NCI-H2196 treated with DMSO at 0.1 percent for 48 hours (cell line): Measurements from ENCODE around the gene MYH11.
"Not testable (repeated sequence)": the region's sequence is repeated elsewhere in the genome, so short reads cannot be mapped to it uniquely, and the experiment has no call there.

Source experiments
- DNase-seq: peaks from one replicate; lab custom pipeline; 2025; ENCODE audit not compliant: unreplicated experiment; lab: John Stamatoyannopoulos, UW

MYH11 gene

DNA sequence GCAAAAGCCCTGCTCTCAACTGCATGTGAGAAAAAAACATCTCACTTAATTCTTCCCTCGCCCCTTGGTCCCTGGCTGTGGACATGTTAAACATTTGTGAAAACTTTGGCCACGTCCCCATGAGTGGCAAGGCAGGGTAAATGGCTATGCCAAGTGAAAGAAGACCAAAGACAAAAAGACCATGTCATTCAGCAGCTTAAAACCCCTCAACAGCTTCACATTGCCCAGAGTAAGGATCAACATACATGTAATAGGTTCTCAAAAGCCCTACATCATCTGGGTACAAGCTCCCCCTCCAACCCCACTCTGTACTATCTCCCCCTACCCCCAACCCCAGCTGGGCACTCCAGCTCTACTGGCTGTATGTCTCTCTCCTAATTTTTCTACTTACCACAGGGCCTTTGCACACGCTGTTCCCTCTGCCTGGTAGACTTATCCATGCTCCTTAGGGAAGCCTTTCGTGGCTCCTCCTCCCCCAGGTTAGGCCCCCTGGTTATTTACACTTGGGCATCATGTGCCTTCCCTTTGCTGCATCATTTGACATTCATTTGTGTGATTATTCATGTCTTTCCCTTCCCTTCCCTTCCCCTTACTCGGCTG, 131.1 kb downstream of the MYH11 start:
- no peak for DNase-seq

DNA sequence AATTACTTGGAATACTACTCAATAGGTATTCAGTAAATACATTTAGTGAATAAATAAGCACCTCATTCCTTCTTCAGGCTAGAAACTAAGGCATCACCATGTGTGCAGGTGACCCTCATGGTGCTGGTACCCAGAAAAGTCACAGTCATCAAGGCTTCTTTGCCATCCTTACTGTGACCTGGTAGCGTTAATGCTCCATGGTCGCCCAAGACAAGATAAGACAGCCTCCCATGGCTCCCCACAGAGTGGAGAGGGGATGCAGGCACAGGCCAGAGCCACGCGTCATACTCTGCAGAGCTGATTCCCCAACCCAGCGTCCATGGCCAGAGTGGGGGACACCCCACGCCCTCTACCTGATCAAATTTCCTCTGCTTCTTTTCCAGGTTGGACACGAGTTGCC, 133.0 kb downstream of the MYH11 start:
- no peak for DNase-seq

DNA sequence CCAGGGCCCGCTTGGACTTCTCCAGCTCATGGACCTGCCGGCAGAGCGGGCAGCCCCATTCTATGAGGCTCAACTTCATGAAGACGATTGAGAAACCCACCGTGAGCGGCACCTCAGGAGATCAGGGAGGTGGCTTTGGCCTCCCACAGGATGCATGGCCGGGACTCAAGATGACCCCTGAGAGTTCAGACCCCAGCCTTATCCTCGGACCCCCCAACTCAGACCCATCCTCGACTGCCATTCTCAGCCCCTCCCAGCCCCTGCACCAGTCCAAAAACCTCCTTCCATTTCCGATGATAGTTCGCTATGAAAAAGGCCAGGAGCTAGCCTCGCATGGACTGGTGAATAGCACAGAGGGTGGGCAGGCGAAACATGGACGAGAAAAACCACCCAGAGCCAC, 135.8 kb downstream of the MYH11 start:
- DNase-seq, result no peak

DNA sequence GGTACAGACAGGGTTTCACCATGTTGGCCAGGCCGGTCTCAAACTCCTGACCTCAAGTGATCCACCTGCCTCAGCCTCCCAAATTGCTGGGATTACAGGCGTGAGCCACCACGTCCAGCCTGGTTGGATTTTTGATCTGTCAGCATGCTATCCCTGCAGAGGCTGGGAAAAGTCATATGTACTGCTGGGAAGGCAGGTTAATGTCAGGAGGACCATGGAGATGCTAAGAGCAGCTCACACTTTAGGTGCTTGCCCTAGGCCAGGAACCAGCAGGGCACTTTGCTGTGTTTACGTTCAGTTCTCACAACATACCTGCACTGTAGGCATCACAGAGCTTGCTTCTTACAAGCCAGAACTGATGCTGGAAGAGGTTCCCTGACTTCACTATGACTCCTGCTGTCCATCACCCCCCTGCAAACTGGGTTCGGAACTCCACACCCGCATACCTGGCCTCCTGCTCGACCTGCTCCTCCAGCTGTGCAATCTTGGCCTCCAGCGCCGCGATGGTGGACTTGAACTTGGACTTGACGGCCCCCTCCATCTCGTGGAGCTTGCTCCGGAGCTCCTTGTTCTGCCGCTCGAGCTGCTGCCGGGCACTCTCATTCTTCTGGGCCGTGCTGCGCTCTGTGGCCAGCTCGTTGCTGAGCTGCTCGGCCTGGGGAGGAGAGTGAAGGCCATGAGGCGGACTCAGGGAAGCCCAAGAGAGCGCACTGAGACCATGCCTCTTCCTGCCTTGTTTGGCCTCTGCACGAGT, 140.0 kb downstream of the MYH11 start:
- no peak for DNase-seq

DNA sequence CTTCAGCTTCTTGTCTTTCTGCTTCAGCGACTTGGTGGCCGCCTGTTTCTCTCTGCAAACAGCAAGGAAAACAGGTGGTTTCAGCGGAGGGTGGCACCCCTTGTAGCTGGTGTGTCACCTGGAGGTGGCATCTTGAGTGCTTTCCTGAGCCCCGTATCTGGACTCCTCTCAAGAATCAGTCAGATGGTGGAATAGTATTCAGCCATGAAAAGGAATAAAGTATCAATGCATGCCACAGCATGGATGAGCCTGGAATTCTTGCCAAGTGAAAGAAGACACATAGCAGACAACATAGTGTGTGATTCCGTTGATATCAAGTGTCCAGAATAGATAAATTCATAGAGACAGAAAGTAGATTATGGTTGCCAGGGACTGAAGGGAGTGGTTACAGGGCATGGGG, 141.6 kb downstream of the MYH11 start:
- DNase-seq, result no peak

DNA sequence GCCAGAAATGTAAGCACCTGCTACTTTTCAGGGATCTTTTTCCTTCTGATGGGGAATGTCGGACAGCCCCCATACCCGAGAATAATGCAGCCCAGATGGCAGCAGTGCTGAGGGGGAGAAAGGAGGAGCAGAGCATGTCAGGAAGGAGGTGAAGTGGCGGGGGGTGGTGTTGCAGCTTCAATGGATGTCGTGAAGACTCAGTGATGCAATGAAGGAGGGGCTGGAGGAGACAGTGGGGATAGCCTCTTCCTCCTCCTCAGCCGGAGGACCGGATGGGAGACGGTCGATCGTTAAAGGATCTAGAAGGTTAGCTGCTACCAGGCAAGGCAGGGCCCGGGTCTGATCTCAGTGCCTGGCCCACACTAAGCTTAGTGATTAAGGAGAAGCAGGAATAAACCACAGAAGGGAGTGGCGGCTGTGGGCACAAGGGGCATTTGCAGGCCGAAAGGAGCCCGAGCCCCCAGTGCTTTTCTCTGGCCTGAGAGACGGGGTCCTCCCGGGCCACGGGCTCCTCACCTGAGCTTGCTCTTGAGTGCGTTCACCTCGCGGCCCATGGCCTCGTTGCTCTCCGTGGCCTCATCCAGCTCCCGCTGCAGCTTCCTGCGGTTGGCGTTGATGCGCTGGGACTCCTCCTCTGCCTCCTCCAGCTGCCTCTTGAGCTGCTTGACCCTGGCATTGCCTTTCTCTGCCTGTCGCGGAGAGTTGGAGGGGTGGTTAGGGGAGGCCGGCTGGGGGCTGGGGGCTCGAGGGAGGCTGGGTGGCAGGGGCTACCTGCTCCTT, 142.2 kb downstream of the MYH11 start:
- DNase-seq, result no peak

DNA sequence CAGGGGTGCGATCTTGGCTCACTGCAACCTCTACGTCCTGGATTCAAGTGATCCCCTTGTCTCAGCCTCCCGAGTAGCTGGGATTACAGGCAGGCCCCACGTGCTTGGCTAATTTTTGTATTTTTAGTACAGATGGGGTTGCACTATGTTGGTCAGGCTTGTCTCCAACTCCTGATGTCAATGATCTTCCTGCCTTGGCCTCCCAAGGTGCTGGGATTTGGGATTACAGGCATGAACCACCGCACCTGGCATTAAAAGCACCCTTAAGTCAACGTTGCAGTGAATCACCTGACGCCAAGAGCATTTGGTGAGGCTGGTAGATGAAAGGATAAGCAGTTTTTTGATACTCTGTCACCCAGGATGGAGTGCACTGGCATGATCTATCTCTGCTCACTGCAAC, 147.8 kb downstream of the MYH11 start:
- DNase-seq, result no peak

DNA sequence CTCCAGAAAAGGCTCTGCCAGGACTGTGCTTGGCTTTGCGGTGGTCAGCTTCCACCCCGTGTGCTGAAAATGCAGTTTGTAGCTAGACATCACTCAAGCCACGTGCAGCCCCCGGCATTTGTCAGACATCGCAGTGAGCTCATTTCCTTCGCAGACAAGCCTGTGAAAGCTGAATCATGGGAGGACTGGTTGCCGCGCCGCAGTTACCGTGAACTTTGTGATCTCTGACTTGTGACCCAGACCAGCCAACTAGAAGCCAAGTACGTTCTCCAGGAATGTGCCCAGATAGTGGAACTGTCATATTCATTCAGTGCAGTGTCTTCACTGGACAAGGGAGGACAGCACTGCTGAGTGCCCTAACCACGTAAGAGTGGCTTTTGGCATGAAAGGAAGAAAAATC, 148.7 kb downstream of the MYH11 start:
- no peak for DNase-seq

DNA sequence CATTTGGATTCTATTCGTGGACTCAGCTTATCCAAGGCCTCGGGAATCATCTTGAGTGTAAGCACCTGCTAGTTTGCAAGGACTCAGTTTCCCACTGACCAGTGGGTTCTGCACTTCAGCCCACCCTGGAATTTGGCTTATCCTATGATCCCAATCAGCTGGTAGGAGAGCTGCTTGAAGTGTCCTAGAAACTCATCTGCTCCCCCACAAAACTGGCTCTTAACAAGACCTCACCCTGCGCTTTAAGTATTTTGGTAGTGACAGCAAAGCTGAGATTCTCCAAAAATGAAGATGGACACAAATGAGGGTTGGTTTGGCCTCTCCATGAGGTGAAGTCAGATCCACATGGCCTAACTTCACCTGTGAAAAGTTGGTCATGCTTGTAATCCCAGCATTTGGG, 149.5 kb downstream of the MYH11 start:
- no peak for DNase-seq

DNA sequence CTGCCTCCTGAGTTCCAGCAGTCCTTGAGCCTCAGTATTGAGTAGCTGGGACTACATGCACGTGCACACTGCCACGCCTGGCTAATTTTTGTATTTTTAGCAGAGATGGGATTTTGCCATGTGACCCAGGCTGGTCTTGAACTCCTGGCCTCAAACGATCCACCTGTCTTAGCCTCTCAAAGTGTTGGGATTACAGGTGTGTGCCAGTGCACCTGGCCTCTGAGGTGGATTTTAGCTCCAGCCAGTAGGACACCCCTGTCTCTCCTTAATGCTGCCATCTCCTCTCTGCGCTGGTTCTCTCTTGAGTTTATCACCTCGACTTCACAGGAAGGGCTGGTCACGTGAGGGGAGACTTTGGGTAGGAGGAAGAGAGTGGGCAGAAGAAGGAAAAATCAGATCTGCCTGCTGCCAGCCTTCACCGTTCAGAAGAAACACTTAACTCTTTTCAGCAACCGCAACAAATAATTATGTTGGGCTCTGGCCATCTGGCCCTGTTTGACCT, 151.7 kb downstream of the MYH11 start:
- DNase-seq, result no peak

DNA sequence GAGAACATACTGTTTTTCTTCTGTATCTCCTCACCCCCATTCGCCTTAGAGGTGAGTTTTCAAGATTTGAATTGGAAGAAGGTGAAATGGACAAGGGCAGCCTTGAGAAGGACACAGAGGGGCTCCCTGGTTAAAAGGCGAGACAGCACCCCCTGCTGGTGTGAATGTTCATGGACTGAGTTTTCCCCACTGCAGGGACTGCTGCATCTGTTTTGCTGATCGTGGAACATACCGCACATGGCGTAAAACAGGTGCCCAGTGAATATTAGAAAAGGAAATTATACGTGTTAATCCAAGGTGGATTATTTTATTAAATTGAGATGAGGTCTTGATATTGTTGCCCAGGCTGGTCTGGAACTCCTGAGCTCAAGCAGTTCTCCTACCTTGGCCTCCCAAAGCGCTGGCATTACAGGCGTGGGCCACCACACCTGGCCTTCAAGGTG, 152.3 kb downstream of the MYH11 start:
- DNase-seq, result peak; percentile 16

DNA sequence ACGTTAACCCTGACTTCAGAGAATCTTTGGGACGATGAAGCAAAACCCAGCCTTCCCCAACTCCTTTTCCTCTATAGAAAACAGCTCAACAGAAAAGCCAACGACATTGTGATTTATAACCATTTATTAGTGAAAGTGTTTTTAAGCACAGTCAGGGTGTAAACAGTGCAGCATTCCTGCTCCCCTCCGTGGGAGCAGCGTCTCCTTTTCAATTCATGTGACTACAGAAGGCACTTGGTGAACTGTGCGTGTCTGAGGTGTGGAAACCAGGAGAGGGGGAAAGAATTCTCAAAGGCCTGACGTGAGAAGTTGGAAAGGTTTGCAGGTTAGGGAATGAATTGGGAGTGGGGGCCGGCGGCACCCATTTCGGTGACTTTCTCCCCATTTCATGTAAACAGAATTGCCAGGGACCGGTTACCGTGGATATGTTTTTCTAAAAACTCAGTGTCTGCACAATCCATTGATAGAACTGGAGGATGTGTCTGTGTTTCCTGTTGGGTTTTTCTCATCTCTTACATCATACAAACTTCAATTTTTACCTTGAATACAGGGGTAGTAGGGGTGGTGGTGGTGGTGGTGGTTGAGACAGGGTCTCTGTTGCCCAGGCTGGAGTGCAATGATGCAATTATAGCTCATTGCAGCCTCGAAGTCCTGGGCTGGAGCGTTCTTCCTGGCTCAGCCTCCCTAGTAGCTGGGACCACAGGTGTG, 153.6 kb downstream of the MYH11 start:
- DNase-seq, result no peak

DNA sequence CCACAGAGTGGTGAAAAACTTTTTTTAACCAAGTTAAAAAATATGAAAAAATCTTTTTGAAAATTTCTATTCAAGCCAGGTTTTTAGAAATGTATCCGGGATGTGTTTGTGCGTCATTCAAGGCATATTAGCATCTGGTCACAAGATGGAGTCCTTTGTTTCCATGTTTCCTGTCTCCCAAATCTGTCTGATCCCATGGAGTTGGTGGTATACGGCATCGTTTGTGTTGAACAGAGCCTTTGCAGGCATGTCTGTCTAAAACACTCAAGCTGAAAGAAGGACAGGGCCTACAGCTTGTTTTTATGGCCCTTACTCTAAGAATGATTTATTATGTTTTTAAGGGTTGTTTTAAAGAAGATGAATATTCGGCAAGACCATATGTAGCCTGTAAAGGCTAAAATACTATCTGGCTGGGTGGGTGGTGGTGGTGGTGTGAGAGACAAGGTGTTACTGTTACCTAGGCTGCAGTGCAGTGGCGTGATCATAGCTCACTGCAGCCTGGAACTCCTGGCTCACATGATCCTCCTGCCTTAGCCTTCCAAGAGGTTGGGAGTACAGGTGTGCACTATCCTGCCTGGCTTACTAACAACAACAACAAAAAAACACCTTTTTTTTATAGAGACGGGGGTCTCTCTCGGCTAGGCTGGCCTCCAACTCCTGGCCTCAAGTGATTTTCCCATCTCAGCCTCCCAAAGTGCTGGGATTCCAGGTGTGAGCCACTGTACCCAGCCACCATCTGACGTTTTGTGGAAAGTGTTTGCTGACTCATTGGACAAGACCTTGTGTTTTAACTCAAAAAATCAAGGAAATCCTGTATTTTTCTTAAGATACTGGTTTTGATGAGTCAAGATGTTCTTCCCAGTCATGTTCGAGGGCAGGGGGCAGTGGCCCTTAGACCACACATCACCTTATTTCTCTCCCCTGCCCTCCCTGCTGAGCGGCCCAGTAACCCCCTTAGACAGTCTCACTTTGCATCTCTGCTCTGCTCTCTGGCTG, 154.6 kb downstream of the MYH11 start:
- DNase-seq, result no peak

DNA sequence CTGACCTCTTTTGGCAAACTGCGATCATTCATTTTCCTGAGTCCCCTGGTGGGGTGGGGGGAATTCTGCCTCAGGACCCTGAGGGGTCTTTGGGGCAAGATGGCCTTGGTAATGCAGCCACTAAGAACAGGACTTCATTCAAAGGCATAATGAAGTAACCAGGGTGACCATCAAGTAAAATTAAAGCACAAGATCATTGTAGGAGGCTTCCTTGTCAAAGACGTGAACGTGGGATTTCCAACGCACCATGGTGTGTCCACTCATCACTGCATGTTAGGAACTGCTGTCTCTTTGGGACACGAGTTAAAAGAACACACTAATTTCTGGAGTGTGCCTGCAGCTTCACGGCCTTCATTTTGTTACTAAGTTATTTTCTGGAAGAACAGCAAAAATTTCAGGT, 155.5 kb downstream of the MYH11 start:
- DNase-seq, result no peak

DNA sequence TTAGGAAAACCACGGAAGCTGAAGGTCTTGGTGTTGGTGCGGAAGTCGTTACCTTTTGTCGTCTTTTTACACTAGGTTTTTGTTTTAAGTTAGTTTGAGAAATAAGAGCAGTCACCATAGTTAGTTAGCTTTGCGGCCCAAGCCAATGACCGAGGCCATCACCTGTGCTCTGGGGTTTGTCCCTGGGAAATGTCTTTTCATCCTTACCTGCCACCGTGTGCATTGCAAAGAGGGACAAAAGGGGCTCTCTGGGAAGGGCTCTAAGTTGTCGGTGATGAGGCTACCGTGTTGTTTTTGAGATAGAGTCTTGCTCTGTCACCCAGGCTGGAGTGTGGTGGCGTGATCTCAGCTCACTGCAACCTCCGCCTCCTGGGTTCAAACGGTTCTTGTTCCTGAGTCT, 157.0 kb downstream of the MYH11 start:
- no peak for DNase-seq

DNA sequence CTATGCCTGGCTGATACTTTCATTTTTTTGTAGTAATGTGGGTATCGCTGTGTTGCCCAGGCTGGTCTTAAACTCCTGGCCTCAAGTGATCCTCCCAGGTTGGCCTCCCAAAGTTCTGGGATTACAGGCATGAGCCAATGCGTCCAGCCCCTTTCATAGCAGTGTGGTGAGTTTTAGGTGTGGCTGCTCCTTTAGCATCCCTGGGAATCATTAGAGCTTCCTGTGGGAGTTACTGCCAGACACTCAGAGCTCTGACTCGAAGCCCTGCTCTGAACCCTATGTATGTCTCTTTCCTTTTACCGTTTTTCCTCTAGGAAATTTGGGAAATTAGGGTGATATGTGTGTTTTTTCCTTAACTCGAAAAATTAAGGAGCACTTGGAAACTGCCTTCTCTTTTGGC, 162.3 kb downstream of the MYH11 start:
- DNase-seq, result no peak

DNA sequence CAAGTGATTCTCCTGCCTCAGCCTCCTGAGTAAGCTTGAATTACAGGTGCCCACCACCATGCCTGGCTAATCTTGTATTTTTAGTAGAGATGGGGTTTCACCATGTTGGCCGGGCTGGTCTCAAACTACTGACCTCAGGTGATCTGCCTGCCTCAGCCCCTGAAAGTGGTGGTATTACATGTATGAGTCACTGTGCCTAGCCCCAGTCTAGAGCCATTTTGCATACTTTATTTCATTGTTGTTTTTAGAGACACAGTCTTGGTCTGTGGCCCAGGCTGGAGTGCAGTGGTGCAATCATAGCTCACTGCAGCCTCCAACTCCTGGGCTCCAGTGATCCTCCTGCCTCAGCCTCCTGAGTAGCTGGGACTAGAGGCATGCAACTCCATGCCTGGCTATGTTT, 164.3 kb downstream of the MYH11 start:
- not testable (repeated sequence) for DNase-seq

DNA sequence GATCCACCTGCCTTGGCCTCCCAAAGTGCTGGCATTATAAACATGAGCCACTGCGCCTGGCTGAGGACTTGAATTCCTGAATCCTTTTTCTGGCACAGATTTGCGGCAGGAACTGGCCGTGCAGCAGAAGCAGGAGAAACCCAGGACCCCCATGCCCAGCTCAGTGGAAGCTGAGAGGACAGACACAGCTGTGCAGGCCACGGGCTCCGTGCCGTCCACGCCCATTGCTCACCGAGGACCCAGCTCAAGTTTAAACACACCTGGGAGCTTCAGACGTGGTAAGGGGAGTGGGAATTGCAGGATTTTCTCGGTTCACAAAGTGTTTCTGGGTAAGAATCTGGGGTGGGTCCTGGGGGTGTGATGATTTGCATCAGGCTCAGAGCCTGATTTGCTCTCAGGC, 165.8 kb downstream of the MYH11 start:
- no peak for DNase-seq

DNA sequence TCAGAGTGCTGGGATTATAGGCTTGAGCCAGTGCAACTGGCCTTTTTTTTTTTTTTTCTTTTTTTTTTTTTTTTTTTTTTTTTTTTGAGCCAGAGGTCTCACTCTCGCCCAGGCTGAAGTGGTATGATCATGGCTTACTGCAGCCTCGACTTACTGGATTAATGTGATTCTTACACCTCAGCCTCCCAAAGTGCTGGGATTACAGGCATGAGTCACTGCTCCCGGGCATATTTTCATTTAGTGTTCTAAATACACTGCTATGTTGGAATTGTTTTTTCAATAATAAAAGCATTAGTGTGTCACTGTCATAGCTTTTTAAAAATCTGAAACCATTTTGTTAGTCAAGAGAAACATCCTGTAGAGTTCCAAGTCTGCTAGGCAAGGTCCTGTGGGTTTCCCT, 166.5 kb downstream of the MYH11 start:
- DNase-seq, result no peak

DNA sequence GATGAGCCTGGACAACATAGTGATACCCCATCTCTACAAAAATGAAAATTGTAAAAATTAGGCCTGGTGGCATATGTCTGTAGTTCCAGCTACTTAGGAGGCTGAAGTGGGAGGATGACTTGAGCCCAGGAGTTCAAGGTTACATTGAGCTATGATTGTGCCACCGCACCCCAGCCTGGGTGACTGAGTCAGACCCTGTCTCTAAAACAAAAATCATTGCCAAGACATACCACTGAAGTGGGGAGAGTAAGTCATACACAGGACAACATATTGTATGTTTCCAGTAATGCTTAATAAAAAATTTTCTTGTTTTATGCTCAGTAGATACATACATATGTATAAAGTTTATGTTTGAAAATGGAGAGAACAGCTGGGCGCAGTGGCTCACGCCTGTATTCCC, 167.5 kb downstream of the MYH11 start:
- no peak for DNase-seq
